Left kidney (tissue), 2 donors: ENCODE results near the gene CERS6. TPM values are rescaled to one million over a fixed set of nuclear protein-coding genes. Genes with fewer than 3 reads are reported as not detected.

ENCODE experiments used
- DNase-seq: peaks from one replicate; pipeline ENCODE4 v3.0.0-alpha.2; 2013
- polyA plus RNA-seq: library from polyadenylated mRNA; unstranded; fragments of 120-200 nt; gene quantifications from one replicate; pipeline ENCODE4 v1.2.1, GENCODE V29; 2013; ENCODE audit not compliant: insufficient read length

Gene CERS6
- polyA plus RNA-seq, 1 donor = 51.1 TPM

DNA sequence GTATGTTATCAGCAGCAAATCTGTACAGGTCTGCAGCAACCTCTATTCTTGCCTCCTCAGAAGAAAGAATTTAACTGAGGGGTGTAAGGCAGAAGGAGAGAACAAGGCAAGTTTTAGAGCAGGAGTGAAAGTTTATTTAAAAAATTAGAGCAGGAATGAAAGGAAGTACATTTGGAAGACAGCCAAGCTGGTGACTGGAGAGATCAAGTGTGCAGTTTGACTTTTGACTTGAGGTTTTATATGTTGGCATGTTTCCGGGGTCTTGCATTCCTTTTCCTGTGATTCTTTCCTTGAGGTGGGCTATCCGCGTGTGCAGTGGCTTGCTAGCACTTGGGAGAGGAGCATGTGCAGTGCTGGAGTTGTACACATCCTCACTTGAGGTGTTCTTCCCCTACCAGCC, 16.5 kb upstream of the CERS6 start:
- DNase-seq = no peak

DNA sequence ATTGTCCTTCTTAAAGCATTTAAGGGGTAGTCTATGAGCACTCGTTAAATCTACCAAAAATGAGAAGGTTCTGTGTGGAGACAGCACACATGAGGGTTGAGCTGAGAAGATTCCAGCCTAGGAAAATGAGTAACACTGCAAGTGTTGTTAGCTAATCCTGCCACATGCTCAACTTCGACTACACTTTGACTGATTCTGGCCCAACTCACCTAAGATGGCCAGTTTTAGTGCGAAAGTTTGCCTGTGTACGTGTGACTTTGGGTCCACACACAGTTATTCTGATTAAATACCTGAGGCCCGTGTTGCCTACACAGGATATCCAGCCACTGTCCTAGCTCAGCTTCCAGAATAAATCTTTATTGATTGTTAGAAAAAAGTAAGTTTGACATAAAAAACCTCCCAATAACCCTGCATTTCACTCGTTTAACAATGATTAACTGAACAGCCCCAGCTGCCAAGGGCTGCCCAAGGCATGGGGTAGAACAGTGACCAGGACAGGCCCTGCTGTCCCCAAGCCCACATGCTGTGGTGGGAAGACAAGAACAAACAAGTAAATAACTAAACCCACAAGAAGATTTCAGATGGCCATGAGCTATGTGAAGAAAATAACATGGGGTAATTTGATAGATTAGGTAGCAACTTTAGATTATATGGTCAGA, 14.7 kb upstream of the CERS6 start:
- DNase-seq = no peak

DNA sequence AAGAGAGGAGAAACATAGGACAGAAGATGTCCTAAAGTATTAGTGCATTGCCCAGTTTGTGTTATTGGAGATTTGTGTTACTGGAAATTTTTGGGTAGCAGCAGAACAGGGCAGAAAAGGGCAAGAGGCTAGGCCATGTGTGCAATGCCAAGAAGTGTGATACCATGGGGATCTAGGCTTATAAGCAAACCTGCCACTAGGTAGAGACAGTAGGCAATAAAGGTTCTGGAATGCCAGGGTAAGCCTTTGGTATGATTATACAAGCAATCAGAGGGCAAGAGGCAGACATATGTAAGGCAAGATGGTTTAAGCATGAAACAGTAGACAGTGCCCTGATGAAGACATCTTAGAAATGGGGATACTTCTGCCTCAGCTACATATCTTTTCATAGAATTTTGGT, 12.3 kb upstream of the CERS6 start:
- DNase-seq = no peak

DNA sequence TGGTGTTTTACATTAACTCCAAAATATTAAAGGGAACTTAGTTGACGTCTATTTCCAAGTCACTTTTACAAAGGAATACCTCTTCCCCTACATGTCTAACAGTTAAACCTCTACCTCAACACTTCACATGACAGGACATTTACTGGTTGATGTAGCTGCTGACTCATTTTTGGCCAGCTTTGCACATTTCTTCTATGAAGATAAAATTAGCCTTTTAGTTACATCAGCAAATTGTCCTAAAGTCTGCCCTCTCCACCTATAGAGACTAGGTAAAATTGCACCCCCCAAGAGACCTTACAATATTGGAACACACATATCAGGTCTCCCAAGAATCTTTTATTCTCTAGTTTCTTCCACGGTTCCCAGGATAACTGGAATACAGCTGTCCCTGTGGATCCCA, 10.1 kb upstream of the CERS6 start:
- no peak for DNase-seq

DNA sequence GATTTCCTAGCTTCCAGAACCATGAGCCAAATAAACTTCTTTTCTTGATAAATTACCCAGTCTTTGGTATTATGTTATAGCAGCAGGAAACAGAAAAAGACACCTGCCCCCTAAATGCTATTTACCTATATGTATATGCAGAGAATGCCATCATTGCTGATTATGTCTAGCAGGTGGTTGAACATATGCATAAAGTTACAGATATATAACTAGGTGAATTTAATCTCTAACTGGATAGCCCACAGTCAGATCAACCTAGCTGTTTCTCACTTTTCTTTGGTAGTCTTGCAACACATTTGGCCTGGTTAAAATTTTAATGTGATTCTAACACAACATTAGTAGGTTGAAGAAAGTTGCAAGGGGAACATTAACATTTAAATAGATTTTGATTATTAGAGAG, 7.1 kb upstream of the CERS6 start:
- DNase-seq = no peak

DNA sequence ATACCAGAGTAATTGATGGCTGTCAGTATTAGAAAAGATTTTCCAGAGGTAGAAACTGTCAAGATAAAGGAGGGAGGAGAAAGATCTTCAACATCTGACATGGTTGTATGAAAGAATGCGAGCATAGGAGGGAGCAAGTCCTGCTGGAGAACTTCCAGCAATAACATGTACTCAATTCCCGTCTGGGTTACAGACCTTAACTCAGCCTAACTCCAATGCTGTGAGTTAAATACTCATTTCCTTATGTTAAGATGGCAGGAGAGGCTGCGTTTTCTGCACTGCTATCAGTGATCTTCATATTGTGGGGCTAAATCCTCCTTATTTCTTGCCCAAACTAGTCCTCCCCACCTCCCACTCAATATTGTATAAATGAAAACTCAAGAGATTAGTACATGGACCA, 6.7 kb upstream of the CERS6 start:
- no peak for DNase-seq

DNA sequence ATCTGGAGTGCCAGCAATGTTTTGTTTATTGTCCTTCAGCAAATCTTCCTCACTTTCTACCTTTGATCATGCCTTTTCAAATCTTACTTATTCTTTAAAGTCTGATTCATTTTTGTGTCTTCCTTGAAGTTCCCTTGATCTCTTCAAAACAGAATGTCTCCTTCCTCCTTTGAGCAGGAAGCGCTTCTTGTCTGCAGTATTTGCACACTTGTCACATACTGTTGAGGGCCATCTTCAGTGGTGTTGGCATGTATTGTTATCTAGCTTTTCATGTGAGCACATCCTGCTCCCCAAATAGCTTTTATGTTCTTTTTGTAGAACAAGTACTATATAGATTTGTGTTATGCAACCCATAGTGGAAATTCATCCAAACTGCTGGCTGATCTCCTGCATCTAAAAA, 5.9 kb upstream of the CERS6 start:
- DNase-seq = no peak

DNA sequence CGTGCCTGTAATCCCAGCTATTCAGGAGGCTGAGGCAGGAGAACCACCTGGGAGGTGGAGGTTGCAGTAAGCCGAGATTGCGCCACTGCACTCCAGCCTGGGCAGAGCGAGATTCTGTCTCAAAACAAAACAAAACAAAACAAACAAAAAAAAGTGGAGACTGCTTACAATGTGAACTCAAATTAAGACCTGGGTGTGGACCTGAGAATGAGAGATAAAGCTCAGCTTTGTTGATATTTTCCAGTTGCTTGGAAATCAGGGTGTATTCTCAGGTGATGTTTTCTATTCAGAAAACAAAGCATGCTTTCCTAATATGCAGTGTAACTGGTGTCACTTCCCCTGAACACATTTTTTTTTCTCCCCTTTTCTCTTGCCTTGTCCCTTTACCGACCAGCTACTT, 5.3 kb upstream of the CERS6 start:
- no peak for DNase-seq

DNA sequence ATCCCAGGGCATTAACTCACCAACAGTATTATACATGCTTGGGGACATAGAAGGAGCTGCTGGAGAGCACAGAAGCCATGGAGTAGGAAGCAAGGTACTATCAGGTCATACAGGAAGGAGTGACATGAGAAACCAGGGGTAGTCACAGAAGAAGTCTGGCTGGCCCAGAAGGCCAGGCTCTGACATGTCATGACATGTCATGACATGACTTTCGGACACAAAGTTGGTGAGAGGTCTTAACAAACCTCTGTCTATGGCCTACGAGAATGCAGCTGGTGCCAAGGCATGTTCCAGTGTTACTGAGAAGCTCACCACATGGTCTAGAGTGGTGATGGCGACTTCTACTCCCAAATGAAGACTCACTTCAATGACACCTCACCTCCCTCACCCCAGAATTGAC, 3.3 kb upstream of the CERS6 start:
- no peak for DNase-seq

DNA sequence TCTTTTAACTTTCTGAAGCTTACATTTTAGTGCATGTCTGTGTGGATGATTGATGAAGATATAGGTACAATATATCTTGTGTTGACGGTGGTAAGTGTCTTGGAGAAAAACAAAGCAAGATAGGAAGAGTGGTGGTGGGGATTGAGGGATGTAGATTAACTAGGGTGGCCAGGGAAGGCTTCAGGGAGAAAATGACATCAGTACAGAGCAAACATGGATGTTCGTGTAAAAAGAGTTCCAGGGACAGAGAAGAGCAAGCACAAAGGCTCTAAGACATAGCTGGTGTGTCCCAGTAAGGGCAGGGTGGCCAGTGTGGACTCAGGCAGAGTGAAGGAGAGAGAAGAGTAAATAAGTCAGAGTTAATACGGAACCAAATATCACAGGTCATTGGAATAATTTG, 2.7 kb upstream of the CERS6 start:
- DNase-seq = no peak

DNA sequence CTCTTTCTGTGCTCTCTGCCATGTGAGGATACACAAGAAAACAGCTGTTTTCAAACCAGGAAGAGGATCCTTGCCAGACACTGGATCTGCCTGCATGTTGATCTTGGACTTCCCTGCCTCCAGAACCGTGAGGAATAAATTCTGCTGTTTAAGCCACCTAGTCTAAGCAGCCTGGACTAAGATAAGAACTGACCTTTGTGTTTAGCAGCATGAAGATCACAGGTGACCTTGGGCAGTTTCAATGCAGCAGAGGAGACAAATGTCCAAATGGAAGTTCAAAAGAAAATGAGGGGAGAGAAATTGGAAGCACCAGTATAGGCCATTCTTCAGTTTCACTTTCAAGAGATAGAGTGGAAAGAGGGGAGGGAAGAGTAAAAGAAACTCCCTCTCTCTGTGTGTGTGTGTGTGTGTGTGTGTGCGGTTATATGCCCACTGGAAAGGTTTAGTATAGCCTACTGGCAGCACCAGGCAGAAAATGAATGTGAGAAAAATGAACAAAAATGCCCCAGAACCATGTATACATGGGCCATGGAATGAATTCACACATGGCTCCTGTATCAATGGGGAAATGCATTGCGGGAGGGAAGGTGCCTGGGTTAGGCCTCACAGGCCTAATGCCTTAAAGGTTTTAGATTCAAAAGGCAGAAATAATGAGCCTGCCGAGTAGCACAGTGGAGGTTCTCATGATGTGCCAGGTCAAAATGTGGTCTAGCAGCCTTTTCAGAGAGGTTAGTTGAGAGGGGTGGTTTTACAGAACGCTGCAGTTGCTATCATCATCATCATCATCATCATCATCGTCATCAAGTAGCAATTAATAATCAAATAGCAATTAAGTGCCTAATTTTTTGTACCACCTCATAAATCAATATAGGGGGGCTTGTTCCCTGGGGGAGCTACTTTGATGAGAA, 1.1 kb upstream of the CERS6 start:
- DNase-seq = no peak

DNA sequence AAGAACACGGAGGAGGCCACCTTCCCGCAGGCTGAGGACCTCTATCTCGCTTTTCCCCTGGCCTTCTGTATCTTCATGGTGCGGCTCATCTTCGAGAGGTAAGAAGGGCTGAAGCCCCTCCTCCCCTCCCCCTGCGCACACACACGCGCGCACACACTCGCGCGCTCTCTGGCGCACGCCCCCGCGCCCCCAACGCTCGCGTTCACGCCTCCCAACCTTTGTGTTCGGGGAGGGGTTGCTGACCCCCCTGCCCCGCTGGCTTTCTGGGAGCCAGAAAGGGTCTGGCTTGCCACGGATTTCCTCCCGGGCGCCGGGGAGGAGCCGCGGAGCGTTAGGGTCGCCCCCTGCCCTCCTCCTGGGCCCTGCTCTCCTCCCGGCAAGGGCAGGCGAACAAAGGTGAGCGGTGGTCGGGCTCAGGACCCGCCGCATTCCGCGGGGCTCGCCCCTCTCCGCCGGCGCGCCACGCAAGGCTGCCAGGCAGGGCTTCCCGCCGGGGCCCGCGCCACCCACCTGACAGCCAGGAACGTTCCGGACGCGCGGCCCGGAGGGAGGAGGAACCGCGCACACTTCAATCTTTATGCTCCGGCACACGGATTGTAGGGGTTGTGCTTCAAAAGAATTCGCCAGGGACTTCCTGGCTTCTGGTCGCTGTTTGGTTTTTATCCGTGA, 583 bp downstream of the CERS6 start:
- DNase-seq = peak; percentile 60

DNA sequence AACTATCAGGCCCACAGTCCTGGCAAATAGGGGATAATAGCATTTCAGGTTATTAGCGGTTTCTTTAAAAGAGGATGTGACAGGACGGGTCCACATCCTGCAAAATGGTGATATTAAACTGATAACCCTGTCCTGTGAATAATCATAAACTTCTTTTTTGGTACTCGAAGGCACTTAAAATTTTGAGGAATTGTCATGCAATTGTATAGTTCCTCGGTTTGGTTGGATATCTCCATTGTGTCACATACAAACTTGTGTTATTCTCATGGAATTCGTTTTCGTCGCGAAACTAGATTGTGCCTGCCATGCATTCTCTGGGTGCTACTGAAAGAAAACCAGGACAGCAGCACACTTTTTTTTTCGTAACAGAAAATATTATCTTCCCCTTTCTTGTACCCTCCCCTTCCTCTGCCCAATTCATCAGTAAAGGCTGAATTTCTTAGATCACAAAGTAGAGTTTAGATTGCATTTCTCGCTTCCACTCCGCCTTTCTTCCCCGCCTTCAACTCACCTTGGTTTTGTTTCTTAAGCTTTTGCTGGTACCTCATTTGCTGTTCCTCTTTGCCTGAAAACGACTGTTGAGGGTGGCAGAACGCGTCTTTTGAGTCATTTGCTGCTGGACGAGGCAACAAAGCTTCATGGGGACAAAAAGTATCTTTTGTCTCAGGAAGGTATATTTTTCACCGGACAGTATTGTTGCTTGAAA, 1.3 kb downstream of the CERS6 start:
- DNase-seq = no peak

DNA sequence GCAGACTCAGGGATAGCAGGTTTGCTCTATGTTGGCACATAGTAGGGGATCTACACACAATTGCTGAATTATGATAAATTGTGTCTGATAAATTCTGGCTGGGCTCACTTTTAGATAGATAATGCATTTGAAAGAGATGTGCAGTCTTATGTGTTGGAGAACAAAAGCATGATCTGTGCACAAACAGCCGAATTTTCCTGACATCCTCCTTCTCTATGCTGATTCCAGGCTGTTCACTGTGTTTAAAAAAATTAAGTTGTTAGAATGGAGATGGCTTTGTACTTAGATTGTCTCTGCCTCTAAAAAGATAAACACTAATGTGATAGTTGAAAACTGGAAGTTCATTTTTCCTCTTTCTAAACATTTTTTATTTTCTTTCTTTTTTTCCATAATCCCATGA, 2.1 kb downstream of the CERS6 start:
- DNase-seq = no peak

DNA sequence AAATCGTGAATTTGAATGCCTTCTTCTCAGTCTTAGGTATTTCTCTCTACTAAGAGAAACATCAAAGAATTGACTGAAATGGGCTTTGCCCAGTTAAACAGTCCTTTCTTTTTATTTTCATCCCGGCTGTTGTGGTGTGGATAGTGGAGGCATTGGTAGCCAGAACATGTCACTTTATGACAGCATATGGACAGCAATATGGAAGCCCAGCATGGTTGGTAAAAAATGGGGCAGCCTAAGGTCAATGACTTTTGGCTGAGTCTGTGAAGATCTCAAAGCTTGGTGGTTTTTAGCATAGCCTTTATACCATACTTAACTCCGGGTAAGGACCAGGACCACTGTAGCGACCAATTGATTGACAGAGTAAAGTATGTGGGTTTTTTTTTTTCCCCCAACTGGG, 3.2 kb downstream of the CERS6 start:
- DNase-seq = no peak

DNA sequence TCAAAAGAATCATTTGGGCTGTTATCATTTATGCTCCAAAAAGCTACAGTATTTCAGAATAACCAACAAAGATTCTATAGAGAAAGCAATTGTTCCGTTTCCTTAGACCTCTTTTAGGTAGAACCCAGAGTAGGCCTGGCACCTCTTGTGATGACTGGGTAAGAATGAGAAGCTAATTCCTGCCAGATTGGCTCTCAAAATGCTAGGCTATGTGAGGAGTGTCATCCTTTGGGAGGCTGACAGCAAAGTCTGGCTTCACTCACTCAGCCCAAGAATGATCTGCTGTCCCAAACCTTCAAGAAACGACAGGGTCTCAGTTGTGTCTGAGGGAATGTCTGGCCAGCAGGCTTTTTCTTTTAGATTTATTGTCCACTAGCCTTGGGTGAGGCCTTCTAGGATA, 4.5 kb downstream of the CERS6 start:
- DNase-seq = no peak

DNA sequence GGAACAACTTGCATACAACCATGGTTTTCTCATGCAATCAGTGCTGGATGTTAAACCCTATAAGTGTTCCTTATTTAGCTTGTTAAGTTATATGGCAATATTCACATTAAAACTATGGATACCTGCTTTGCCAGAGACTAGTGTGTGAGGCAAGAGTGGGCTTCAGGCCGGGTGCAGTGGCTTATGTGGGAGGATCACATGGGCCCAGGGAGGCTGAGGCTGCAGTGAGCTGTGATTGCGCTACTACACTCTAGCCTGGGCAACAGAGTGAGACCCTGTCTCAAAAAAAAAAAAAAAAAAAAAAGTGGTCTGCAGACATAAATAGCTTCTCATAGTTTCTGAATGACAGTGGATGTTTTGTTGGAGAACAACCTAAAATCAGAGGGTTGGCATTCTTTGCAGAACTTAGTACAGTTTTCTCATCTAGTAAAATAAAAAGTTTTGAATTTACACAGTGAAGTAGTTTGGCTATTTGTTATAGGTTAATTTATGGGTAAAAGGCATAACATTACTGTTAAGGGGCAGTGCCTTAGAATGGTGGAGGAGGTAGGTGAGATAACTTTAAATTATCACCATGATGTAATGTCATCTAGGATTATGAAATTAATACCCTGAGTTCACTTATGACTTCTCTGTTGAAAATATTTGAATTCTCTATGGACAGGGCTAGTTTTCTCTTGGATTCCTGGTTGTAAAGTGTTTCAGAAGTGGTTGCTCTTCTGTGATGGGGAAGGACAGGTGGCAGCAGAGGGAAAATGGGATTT, 5.3 kb downstream of the CERS6 start:
- no peak for DNase-seq

DNA sequence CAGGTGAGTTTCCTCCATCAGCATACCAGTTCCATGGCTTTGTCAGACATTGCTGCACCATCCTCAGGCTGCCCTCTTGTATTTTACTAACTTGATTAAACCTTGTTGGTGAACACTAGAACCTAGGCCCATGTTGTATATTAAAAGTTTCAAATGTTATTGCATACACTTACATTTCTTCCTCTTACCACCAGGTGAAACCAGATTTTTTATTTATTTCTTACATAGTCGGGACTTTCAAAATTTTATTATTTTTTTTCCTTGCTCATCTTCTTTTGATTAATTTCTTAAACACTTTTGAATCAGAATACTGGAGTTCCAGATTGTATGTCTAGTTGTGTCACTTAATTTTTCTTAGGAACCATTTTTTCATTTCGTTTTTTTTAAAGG, 5.9 kb downstream of the CERS6 start:
- DNase-seq = no peak

DNA sequence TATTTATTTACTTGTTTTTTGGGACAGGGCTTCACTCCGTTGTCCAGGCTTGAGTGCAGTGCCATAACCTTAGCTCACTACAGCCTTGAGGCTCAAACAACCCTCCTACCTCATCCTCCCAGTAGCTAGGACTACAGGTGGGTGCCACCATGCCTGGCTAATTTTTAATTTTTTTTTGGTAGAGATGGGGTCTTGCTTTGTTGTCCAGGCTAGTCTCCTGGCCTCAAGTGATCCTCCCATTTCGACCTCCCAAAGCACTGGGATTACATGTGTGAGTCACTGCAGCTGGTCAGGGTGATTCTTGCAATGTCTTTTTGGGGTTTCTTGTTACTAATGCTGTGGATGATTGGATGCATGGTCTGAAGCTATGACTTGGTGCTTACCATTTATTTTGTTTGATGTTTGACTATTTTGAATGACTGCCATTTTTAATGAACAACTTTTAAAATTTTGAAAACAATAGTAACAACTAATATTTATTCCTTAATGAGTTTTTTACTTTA, 6.5 kb downstream of the CERS6 start:
- no peak for DNase-seq

DNA sequence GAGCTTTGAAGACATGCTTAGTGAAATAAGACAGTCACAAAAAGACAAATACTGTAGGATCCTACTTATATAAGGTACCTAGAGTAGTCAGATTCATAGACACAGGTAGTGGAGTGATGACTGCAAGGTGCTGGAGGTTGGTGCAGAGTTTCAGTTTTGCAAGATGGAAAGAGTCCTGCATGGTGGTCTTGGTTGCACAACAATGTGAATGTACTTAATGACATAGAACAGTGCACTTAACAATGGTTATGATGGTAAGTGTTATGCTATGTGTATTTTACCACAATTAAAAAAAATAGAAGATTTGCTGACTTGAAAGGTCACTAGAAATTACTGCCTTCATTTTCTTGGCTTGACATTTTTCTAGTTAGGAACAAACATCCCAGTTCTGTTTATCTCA, 9.5 kb downstream of the CERS6 start:
- no peak for DNase-seq

DNA sequence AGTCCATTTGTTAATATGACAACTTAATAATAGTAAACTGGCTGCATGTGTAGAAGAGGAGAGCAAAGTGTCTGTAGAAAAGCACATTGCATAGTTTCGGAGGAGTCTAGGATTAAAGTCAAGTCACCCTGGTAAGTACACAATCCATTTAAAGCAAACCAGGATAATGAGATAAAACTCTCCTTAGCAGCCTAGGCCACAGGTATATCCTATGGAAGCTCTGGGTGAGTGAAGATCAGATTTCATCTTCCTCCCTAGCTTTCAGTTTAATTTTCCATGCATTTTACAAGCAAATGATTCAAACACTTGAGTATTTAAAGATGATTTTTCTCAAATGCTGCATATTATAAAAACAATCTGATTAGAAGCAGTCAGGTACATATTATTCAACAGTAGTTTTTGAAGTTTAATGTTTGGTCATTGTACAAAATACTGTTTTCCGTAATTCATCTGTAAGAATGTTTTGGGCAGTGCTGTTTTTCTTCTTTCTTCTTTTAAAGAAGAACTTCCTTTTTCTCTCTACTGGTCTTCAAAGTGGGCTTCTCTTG, 10.2 kb downstream of the CERS6 start:
- DNase-seq = no peak
